OCI-LY7 (cell line): ENCODE data around the gene COBL. TPM values are rescaled to one million over a fixed set of nuclear protein-coding genes. Genes with fewer than 3 reads are reported as not detected.

Experiments used
- BruUV-seq: library from RNA; stranded (reverse); fragments of 400-500 nt; replicated peaks from 2 replicates; lab custom pipeline; 2021; lab: Mats Ljungman, UMichigan
- CTCF ChIA-PET: fragments of 300-600 bp; sonication (Branson Sonifier 250); formaldehyde crosslinking; loops from one replicate; lab custom pipeline; 2022; ENCODE audit warnings: antibody characterized with exemption; ENCODE audit not compliant: unreplicated experiment; lab: Charles Lee
- POLR2A ChIA-PET: fragments of 300-600 bp; sonication (Branson Sonifier 250); formaldehyde crosslinking; loops from one replicate; lab custom pipeline; 2022; ENCODE audit warnings: antibody characterized with exemption; lab: Charles Lee
- DNase-seq: peaks from one replicate; pipeline ENCODE4 v3.0.0-alpha.2; 2015; ENCODE audit warnings: low spot score
- H2AFZ ChIP-seq: fragments of 200-600 bp; sonication (generic), shearing (Covaris generic); 2 replicates; pipeline ENCODE4 v1.6.1; 2014; ENCODE audit warnings: mild to moderate bottlenecking, antibody characterized with exemption, low read length, moderate library complexity
- H3K27ac ChIP-seq: fragments of 200-600 bp; sonication (generic); 2 replicates; pipeline ENCODE4 v1.5.1; 2014; ENCODE audit warnings: mixed run types, low read depth, mild to moderate bottlenecking, moderate library complexity, low read length, inconsistent platforms; ENCODE audit not compliant: poor library complexity, severe bottlenecking
- H3K36me3 ChIP-seq: fragments of 200-600 bp; sonication (generic); 2 replicates; pipeline ENCODE4 v1.6.1; 2014; ENCODE audit warnings: mild to moderate bottlenecking, antibody characterized with exemption, low read length, moderate library complexity, mixed read lengths; ENCODE audit not compliant: insufficient read depth
- H3K4me1 ChIP-seq: fragments of 200-600 bp; sonication (generic); 2 replicates; pipeline ENCODE4 v1.5.1; 2014; ENCODE audit warnings: mild to moderate bottlenecking, low read length; ENCODE audit not compliant: insufficient read depth, poor library complexity, severe bottlenecking
- H3K4me2 ChIP-seq: fragments of 200-600 bp; sonication (generic); 2 replicates; pipeline ENCODE4 v1.6.1; 2014; ENCODE audit warnings: mild to moderate bottlenecking, low read length
- H3K4me3 ChIP-seq: fragments of 200-600 bp; sonication (generic); 2 replicates; pipeline ENCODE4 v1.5.1; 2014; ENCODE audit warnings: mild to moderate bottlenecking, low read depth, low read length; ENCODE audit not compliant: poor library complexity, severe bottlenecking
- H3K79me2 ChIP-seq: fragments of 200-600 bp; sonication (generic); 2 replicates; pipeline ENCODE4 v1.6.1; 2016; ENCODE audit warnings: low read depth, mild to moderate bottlenecking, low read length, moderate library complexity, mixed read lengths; ENCODE audit not compliant: insufficient read depth
- H3K9me2 ChIP-seq: fragments of 200-600 bp; sonication (generic); 2 replicates; pipeline ENCODE4 v1.6.1; 2016; ENCODE audit warnings: mild to moderate bottlenecking, low read length, mixed read lengths; ENCODE audit not compliant: insufficient read depth
- H3K9me3 ChIP-seq: fragments of 200-600 bp; sonication (generic); 2 replicates; pipeline ENCODE4 v1.6.1; 2014; ENCODE audit warnings: mild to moderate bottlenecking, mixed run types, low read length, mixed read lengths
- H4K20me1 ChIP-seq: fragments of 200-600 bp; sonication (generic); 2 replicates; pipeline ENCODE4 v1.6.1; 2014; ENCODE audit warnings: mild to moderate bottlenecking, antibody characterized with exemption, low read length, moderate library complexity, mixed read lengths; ENCODE audit not compliant: insufficient read depth
- EZH2phosphoT487 ChIP-seq: fragments of 200-600 bp; sonication (generic); IDR thresholded peaks from 2 replicates; pipeline ENCODE4 v1.6.1; 2018; ENCODE audit warnings: low read depth, borderline replicate concordance, mild to moderate bottlenecking, mixed run types, antibody characterized with exemption, low read length, moderate library complexity, mixed read lengths
- intact Hi-C: fragments of 100-400 bp; cut with micrococcal nuclease; formaldehyde crosslinking; loops from one replicate; pipeline ENCODE4 v1.10.0; 2022; ENCODE audit not compliant: unreplicated experiment
- total RNA-seq, 2 experiments: library from RNA; depleted of rRNA in 1 of 2; stranded (reverse); fragments of >200 nt in 1 of 2; shearing (Covaris generic) in 1 of 2; gene quantifications; 2 replicates each; pipeline ENCODE4 v1.2.3, GENCODE V29; 2014 to 2022
- TF ChIP-seq, protein P1 (sequence below): fragments of 200-600 bp; sonication (generic); conservative IDR thresholded peaks from 2 replicates; pipeline ENCODE4 v1.5.1; 2014; ENCODE audit warnings: mild to moderate bottlenecking, antibody characterized with exemption, low read length, moderate library complexity, mixed read lengths

Gene COBL
- total RNA-seq, 2 experiments from 2014 or later: not detected

- Histone ChIP-seq H3K9me2 (no peaks in the 10 kb centered on the region), H3K4me3 (no peak overlapping the region), H3K79me2 (no peaks in the 10 kb centered on the region), H3K4me1 (no peaks in the 10 kb centered on the region), H2AFZ (no peak overlapping the region), H3K27ac (no peak overlapping the region), H3K36me3 (no peaks in the 10 kb centered on the region), H3K9me3 (no peaks in the 10 kb centered on the region), H3K4me2 (no peak overlapping the region), H4K20me1 (no peaks in the 10 kb centered on the region)
- TF ChIP-seq, protein P1, sequence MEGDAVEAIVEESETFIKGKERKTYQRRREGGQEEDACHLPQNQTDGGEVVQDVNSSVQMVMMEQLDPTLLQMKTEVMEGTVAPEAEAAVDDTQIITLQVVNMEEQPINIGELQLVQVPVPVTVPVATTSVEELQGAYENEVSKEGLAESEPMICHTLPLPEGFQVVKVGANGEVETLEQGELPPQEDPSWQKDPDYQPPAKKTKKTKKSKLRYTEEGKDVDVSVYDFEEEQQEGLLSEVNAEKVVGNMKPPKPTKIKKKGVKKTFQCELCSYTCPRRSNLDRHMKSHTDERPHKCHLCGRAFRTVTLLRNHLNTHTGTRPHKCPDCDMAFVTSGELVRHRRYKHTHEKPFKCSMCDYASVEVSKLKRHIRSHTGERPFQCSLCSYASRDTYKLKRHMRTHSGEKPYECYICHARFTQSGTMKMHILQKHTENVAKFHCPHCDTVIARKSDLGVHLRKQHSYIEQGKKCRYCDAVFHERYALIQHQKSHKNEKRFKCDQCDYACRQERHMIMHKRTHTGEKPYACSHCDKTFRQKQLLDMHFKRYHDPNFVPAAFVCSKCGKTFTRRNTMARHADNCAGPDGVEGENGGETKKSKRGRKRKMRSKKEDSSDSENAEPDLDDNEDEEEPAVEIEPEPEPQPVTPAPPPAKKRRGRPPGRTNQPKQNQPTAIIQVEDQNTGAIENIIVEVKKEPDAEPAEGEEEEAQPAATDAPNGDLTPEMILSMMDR: no peak
- TF ChIP-seq EZH2phosphoT487: no peak
- ChIA-PET POLR2A (no interaction called here), CTCF (no interaction called here)
- no peak for DNase-seq
- intact Hi-C loops: no loop called here
- no TSS peak for BruUV-seq
Measured at GRCh38 chr7:51227861-51228260, 88.7 kb downstream of the COBL start.

DNA sequence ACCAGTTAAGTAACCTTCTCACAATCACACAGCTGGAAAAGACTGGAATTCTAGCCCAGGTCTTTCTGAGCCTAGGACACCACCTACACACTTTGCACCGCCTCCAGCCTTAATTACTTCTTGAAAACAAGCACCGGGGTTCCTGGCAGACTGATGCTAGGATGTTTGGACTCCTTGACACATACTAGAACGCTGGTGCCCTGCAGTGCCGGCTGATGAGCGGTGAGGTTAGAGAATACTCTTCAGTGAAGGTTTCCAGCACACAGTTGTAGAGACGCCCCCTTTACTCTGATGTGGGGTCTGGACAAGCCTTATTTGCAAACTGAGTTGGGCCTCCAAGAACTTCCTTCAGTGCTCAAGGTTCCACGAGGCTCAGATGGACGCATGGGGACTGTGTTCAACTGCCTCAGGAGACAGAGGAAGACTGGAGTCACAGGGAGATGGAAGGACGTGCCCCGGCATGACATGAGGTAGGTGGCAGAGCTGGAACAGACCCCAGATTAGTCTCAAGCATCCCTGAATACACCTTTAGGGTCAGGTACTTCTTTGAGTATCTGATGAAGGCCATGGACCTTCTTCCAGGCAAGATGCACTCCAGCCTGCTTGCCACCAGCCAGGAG lies 89.6 kb downstream of the COBL start:
- no peaks in the 10 kb centered on the region for H3K79me2 ChIP-seq
- intact Hi-C loops: no loop called here
- H3K4me1 ChIP-seq: no peaks in the 10 kb centered on the region
- POLR2A ChIA-PET: no interaction called here
- no TSS peak for BruUV-seq
- H3K9me3 ChIP-seq: no peaks in the 10 kb centered on the region
- H3K9me2 ChIP-seq: no peaks in the 10 kb centered on the region
- no peak overlapping the region for H3K4me2 ChIP-seq
- TF ChIP-seq, protein P1: no peak
- no peak for TF ChIP-seq EZH2phosphoT487
- no peaks in the 10 kb centered on the region for H4K20me1 ChIP-seq
- no peak overlapping the region for H3K27ac ChIP-seq
- no peak overlapping the region for H2AFZ ChIP-seq
- CTCF ChIA-PET: no interaction called here
- no peak for DNase-seq
- H3K4me3 ChIP-seq: no peak overlapping the region
- no peaks in the 10 kb centered on the region for H3K36me3 ChIP-seq

GRCh38 chr7:51226063-51226755 lies 90.4 kb downstream of the COBL start:
- no peak overlapping the region for H3K27ac ChIP-seq
- CTCF ChIA-PET: no interaction called here

More at GRCh38 chr7:51226063-51226755, 90.4 kb downstream of the COBL start:
- no peaks in the 10 kb centered on the region for H4K20me1 ChIP-seq
- no peaks in the 10 kb centered on the region for H3K79me2 ChIP-seq
- TF ChIP-seq, protein P1: no peak
- TF ChIP-seq EZH2phosphoT487: no peak
- no peak for DNase-seq
- no peaks in the 10 kb centered on the region for H3K9me3 ChIP-seq
- no TSS peak for BruUV-seq
- H3K4me2 ChIP-seq: no peak overlapping the region
- H3K36me3 ChIP-seq: no peaks in the 10 kb centered on the region
- intact Hi-C loops: no loop called here
- no peak overlapping the region for H2AFZ ChIP-seq
- H3K9me2 ChIP-seq: no peaks in the 10 kb centered on the region
- POLR2A ChIA-PET: no interaction called here
- no peaks in the 10 kb centered on the region for H3K4me1 ChIP-seq
- no peak overlapping the region for H3K4me3 ChIP-seq
